ENCODE results near the gene PPFIA1.

The PPFIA1 gene

GRCh38 chr11:70419307-70420007 lies 149.0 kb downstream of the PPFIA1 start:
- DNase-seq = no peak

GRCh38 chr11:70420008-70420464 lies 149.5 kb downstream of the PPFIA1 start:
- no peak for DNase-seq

GRCh38 chr11:70420496-70420895 lies 150.0 kb downstream of the PPFIA1 start:
- DNase-seq = no peak

- DNase-seq = no peak
Observed at GRCh38 chr11:70421123-70421522, 150.6 kb downstream of the PPFIA1 start.

GRCh38 chr11:70422692-70423522 lies 152.4 kb downstream of the PPFIA1 start:
- DNase-seq = no peak

- no peak for DNase-seq
Observed at GRCh38 chr11:70423523-70424505, 153.3 kb downstream of the PPFIA1 start.

- DNase-seq = no peak
Observed at GRCh38 chr11:70424765-70425344, 154.4 kb downstream of the PPFIA1 start.

- no peak for DNase-seq
Observed at GRCh38 chr11:70427436-70427835, 156.9 kb downstream of the PPFIA1 start.

GRCh38 chr11:70428701-70429427 lies 158.4 kb downstream of the PPFIA1 start:
- no peak for DNase-seq

- no peak for DNase-seq
Observed at GRCh38 chr11:70429428-70429705, 158.9 kb downstream of the PPFIA1 start.

- DNase-seq = no peak
Observed at GRCh38 chr11:70429724-70430521, 159.4 kb downstream of the PPFIA1 start.

- DNase-seq = no peak
Observed at GRCh38 chr11:70430671-70431574, 160.4 kb downstream of the PPFIA1 start.

- DNase-seq = no peak
Observed at GRCh38 chr11:70431611-70432010, 161.1 kb downstream of the PPFIA1 start.

GRCh38 chr11:70432065-70432464 lies 161.6 kb downstream of the PPFIA1 start:
- no peak for DNase-seq

GRCh38 chr11:70432580-70432979 lies 162.1 kb downstream of the PPFIA1 start:
- DNase-seq = no peak

GRCh38 chr11:70433038-70433437 lies 162.5 kb downstream of the PPFIA1 start:
- DNase-seq = no peak

- DNase-seq = no peak
Observed at GRCh38 chr11:70433526-70433925, 163.0 kb downstream of the PPFIA1 start.
